Measurements from ENCODE around the gene SLC6A19.

GRCh38 chr5:1156754-1157460 lies 44.5 kb upstream of the SLC6A19 start:
- no peak for TF ChIP-seq CTCF (IDR thresholded peaks at IDR 0.05; ENCODE audit: poor library complexity)
- no peak for TF ChIP-seq EZH2 (IDR thresholded peaks at IDR 0.05; ENCODE audit: borderline replicate concordance)
